ENCODE measurements around the gene C2CD4C.
"Not testable (repeated sequence)": the region's sequence is repeated elsewhere in the genome, so short reads cannot be mapped to it uniquely, and the experiment has no call there.

The C2CD4C gene

GRCh38 chr19:438416-438958, 29.5 kb upstream of the C2CD4C start:
- DNase-seq (ENCODE audit: low spot score) = no peak

DNA sequence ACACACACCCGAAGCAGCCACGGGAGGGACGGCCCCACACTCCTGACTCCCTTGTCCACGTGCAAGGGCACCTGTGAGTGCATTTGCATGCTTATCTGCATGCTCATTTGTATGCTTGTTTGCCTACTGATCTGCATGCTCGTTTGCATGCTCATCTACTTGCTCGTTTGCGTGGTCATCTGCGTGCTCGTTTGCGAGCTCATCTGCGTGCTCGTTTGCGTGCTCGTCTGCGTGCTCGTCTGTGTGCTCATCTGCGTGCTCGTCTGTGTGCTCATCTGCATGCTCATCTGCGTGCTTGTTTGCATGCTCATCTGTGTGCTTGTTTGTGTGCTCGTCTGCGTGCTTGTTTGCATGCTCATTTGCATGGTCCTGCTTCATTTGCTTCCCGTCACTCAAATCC, 28.1 kb upstream of the C2CD4C start:
- no peak for DNase-seq (ENCODE audit: low spot score)

DNA sequence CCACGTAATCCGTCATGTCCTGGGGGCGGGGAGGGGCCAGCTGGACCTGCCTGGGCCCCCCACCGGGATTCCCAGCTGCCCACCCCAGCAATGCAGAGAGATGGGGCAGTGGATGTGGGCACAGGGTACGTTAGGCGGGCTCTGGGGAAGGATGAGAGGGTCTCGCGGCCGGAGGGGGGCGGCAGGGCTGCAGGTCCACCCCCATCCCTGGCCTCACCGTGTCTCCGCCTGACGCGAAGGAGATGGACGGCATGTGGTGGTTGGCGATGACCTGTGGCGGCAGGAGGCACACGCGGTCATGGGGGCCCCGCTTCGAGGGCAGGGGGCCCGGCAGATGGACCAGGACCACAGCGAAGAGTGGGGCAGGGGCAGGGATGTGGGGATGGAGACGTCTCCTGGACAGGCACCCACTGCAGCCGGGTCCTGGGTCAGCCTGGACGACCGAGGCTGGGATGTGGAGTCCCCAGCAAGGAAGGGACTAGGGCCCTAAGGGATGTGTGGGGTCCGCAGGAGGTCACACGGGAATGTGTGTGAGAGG, 27.5 kb upstream of the C2CD4C start:
- no peak for DNase-seq (ENCODE audit: low spot score)

DNA sequence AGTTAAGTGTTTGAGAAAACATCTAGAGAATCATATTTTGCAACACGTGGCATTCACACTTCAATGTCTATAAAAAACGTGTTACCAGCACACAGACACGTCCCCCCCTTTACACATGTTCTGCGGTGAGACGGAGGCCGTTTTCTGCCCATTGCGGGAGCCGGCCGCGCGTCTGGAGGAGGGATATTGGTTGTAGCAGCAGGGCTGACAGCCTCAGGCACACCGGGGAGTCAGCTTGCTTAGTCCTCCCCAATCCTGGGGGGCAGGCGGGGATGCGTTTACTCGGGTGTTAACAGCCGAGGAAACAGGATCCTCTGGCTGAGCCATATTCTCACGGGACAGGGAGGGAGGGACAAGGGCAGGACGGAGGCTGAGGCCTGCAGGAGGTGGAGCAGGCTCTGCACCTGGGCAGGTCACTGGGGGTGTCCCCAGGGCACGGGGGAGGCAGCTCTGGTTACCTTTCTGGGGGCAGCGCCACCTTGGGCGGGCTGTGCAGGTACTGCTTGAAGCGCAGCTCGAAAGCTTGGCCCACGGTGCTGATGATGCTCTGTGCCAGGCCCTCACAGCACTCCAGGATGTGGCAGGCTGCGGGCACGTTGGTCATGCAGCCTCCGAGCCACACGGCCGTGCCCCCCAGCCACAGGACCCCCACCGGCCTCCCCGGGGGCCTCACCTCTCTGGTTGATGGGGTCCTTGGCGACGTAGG, 26.9 kb upstream of the C2CD4C start:
- DNase-seq (ENCODE audit: low spot score) = no peak

DNA sequence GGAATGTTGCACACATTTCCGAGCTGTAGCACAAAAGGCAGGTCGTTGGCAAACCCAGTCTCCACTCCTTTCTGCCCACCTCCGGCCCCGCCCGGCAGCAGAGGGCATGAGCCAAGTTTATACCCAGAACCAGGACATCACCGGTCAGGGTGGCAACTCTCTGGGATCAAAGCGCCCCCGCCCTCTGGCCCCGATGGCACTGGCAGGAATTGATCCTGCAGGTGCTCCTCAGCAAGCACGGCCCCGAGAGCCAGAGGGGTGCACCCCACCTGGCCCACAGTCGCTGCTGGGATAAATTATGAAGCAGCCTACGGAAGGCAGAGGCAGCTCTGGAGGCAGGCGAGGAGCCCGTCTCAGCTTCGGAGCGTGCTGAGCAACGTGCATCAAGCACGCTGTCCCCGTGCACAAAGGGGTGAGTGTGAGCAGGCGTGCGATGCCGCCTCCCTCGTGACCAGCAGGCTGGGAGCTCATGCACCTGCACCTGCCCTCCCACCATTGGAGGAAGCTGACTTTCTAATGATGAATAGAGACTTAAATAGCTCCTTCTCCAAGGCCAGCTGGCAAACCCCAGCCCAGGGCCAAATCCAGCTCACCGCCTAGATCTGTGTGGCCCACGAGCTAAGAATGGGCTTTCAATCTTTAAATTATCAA, 26.2 kb upstream of the C2CD4C start:
- DNase-seq (ENCODE audit: low spot score) = no peak

GRCh38 chr19:434152-434960, 25.4 kb upstream of the C2CD4C start:
- no peak for DNase-seq (ENCODE audit: low spot score)

DNA sequence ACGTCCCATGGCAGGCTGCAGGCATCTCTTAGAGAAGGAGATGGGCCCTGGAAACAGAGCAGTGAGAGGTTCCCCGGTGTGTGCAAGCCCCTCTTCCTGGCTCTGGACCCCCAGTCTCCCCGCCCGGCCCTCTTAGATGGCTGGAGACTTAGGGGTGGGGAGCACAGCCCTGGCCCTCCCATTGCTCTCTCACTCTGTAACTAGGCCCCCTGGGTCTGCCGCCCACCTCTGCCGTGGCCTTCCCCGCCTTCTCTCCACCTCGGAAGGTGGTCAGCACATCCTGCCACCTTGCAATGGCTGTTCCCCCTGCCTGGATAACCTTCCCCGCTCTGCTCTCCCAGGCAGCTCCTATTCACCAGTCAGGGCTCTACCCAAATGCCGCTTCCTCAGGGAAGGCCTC, 21.8 kb upstream of the C2CD4C start:
- DNase-seq (ENCODE audit: low spot score) = no peak

- DNase-seq (ENCODE audit: low spot score) = no peak
Measured at GRCh38 chr19:428149-428548, 19.2 kb upstream of the C2CD4C start.

DNA sequence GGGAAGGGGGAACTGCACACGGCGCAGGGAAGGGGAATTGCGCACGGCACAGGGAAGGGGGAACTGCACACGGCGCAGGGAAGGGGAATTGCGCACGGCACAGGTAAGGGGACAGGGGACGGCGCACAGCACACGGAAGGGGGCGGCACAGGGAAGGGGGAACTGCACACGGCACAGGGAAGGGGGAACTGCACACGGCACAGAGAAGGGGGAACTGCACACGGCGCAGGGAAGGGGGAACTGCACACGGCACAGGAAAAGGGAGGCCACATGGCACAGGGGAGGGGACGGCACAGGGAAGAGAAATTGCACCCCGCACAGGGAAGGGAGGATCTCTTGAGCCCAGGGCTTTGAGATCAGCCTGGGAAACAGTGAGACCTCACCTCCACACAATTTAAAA, 18.7 kb upstream of the C2CD4C start:
- DNase-seq (ENCODE audit: low spot score) = not testable (repeated sequence)

DNA sequence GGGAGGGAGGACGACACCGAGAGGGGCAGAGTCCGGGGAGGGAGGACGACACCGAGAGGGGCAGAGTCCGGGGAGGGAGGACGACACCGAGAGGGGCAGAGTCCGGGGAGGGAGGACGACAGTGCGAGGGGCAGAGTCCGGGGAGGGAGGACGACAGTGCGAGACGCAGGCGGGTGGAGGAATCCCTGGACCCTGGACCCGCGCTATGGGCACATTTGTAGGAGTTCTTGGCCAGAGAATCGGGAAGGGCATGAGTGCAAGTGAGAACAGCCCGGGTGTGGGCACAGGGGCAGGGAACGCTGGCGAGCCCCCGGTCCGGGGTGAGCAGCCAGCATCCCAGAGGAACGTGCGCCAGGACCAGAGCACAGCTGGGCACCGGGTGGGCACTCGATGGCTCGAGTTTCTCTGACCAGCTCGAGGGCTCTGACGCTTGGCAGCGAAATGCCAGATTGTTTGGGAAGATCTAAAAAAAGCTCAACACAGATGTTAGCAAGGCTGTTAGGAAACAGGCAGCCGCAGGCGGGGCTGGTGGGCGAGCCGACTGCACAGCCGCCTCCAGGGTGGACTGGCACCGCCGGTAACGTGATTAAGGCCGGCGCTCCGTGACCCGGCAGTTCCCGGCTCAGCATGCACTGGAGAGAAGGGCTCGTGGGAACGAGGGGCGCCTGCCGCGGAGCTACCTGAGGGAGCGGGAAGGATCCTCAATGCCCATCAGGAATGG, 17.9 kb upstream of the C2CD4C start:
- DNase-seq (ENCODE audit: low spot score) = no peak

- no peak for DNase-seq (ENCODE audit: low spot score)
Measured at GRCh38 chr19:425056-425455, 16.1 kb upstream of the C2CD4C start.

GRCh38 chr19:424546-424945, 15.6 kb upstream of the C2CD4C start:
- DNase-seq (ENCODE audit: low spot score) = no peak

GRCh38 chr19:423691-424466, 14.9 kb upstream of the C2CD4C start:
- no peak for DNase-seq (ENCODE audit: low spot score)

DNA sequence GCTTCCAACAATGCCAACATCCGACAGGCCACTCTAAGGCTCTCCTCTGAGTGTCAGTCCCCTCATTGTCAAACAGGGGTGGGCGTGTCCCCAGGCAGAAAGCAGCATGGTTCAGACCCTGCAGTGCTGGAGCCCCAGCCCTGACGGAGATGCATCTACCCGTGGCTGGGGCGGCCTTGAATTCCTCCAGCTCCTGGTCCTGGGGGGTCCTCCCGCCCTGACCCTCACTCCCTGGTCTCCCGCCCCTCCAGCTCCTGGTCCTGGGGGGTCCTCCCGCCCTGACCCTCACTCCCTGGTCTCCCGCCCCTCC, 13.9 kb upstream of the C2CD4C start:
- not testable (repeated sequence) for DNase-seq (ENCODE audit: low spot score)

DNA sequence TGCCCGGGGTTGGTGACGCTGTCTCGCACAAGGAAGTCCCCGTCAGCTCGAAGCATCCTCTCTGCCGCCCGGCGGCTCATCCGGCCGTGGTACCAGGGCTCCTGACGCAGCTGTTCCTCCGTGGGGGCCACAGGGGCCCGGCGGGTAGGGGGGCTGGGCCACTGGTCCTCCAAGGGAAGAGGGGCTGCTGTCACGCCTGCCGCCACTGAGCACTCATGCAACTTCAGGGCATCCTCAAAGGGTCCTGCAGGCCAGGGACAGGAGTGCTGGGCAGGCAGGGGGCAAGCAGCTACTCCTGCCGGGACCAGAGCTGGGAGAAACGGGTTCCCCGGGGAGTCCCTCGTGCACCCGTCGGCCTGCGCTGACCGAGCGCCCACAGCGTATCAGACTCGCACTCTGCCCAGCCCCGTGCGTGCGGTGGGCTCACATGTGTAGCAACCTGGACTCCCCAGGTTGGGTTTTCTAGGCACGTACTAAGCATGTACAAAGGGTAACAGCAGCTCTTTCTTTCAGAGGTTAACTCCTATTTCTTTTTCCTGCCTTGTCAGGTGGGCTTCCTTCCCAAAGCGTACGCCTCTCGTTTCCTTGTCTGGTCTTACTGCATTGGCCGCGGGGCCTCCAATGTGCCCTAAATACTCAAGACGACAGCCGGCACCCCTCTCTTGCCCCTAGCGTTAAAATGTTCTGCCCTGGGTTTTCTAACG, 13.4 kb upstream of the C2CD4C start:
- no peak for DNase-seq (ENCODE audit: low spot score)

DNA sequence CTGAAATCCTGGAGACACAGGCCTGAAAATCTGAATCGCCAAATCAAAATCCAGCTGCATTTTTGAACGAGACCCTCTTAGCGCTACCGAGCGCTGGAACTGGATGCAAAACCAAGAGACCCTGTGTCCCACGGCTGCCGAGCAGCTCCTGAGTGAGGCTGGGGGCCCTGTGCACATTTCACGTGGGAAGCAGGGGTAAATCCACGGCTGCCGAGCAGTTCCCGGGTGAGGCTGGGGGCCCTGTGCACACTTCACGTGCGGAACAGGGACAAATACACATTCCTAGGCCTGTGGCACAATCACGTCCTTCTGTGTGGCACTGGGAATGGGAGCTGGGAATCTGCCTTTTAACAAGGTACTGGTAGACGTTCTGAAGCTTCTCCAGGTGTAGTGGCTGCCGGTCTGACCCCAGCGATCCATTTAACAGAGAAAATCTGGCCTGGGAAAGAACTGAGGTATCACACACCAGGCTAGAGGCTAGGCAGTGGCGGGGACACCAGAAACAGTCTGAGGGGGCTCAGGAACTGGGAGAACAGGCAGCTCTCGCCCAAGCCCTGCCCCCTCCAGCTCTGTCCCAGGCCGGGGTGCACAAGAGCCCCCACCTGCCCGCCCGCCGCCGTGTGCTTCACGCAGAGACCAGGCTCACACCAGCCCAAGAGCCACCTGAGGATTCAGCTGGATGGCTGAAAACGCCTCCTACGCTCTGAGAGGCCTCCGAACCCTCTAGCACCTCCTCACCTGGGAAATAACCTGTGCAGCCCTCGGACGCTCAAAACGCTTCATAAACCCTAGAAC, 11.0 kb upstream of the C2CD4C start:
- DNase-seq (ENCODE audit: low spot score) = no peak

DNA sequence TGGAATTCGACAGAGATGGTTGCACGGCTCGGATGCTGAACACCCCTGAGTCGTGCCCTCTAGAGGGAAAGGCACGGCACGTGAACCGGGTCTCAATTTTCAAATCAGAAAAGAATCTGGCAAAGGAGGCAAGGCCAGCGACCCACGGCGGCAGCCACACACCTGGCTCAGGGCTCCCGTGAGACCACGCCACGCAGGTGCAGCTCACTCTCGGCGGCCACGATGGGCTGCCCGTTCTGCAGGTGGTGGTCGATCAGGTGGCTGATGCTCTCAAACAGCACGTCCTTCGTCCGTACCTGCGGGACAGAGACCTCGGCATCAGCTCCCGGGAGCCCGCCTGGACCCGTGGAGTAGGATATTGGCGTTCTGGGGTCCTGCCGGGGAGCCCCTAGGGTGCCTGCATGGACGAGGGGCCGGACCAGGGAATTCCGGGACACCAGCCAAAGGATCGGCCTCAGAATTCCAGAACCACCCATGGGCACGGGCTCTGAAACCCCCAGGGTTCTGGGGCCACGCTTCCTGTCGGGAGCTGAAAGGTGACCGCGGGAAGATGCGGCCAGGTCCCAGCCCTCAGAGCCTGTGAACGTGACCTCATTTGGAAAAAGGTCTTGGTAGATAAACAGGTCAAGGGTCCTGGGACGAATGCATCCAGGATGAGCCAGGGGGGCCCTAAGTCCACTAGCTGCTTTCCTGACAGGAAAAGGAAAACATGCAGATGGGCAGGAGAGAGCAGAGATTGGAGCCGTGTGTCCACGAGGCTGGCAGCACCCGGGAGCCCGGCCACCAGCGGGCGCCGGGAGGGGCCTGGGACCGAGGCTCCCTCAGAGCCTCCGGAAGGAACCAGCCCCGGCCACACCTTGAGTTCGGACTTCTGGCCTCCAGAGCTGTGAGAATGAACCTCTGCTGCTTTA, 10.1 kb upstream of the C2CD4C start:
- no peak for DNase-seq (ENCODE audit: low spot score)

DNA sequence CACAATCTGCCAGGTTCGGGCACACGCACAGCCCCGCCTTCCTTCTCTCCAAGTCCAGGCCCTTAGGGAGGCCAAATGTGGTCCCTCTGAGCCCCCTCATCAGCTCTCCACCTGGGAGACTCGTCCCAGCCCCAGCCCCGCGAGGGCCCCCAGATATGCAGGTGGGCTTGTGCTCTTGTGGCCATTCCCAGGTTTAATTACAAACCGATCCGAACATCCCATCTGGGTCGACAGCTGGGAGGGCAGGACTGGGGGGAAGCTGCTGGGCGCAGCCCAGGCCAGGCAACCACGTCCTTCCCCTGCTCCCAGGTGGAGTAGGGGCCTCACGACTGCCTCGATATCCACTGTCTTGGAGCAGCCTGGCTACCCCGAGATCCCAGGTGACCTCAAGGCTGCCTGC, 7.5 kb upstream of the C2CD4C start:
- DNase-seq (ENCODE audit: low spot score) = no peak

DNA sequence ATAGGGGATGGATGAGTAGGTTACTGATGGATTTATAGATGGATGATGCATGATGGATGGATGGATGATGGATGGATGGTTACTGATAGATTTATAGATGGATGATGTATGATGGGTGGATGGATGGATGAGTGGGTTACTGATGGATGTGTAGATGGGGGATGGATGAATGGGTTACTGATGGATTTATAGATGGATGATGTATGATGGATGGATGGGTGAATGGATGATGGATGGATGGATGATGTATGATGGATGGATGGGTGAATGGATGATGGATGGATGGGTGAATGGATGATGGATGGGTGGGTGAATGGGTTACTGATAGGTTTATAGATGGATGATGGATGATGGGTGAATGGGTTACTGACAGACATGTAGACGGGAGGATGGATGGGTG, 6.3 kb upstream of the C2CD4C start:
- no peak for DNase-seq (ENCODE audit: low spot score)

All from AG08396 (cell line).